ENCODE data around the gene STX7.

Gene STX7

DNA sequence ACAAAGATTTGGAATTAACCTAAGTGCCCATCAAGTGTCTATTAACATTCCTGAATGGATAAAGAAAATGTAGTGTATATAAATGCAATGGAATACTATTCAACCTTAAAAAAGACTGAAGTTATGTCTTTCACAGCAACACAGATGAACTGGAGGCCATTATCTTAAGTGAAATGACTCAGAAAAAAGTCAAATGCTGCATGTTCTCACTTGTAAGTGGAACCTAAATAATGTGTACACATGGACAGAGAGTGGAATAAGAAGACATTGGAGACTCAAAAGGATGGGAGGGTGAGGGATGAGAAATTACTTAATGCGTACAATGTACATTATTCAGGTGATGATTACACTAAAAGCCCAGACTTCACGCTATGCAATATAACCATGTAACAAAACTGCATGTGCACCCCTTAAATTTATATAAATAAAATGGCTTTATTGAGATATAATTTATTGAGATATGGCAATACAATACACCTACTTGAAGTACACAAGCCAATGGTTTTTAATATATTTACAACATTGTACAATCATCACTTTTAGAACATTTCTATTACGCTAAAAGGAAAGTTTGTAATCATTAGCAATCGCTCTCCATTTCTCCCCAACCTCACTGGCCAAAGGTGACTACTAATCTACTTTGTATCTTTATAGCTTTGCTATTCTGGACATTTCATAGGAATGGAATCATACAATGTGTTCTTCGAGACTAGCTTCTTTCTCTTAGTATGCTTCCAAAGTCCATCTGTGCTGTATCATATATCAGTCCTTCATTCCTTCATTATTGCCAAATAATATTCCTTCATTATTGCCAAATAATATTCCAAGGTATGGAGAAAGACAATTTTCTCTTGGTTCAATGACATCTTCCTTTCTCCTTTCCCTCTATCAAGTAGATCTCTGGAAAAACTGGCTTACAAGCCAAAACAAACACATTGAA, 5.8 kb downstream of the STX7 start:
- H3K4me1 ChIP-seq (ENCODE audit: control extremely low read depth in 1 of 4, control insufficient read depth in 4 of 4, insufficient read depth in 4 of 4, low read length in 3 of 4) = peaks cover 11 to 20% (median 16%) of the 10 kb centered on the region in 4 experiments
- H3K36me3 ChIP-seq (ENCODE audit: control insufficient read depth in 4 of 4, insufficient read depth in 4 of 4, low read length in 3 of 4) = peaks cover 2 to 30% (median 11%) of the 10 kb centered on the region in 4 experiments
- WGBS (ENCODE audit: insufficient coverage) = 100% methylated on average over 2 of the region's 5 CpGs
- H3K27me3 ChIP-seq (replicated peaks in 2 of 5; ENCODE audit: control insufficient read depth in 4 of 5, insufficient read depth in 5 of 5, low read length in 4 of 5) = no peaks in the 10 kb centered on the region
- H3K9me3 ChIP-seq (ENCODE audit: control extremely low read depth in 1 of 5, control insufficient read depth in 4 of 5, insufficient read depth in 2 of 5, low read depth in 1 of 5, low read length in 4 of 5) = no peaks in the 10 kb centered on the region
- POLR2A ChIA-PET = interaction anchor here (0.6 kb wide), 2 partner anchors 17 to 172 kb away, joined by 3 read pairs; no protein-coding TSS in a partner anchor
- CTCF ChIA-PET = interaction anchor here (0.8 kb wide), 2 partner anchors 10 to 227 kb away, joined by 3 read pairs; no protein-coding TSS in a partner anchor
- no peak overlapping the region for H3K27ac ChIP-seq (ENCODE audit: insufficient read depth in 1 of 2, low read depth in 1 of 2, low read length in 2 of 2, poor library complexity in 1 of 2, severe bottlenecking in 2 of 2)
- H3K4me3 ChIP-seq (ENCODE audit: control insufficient read depth in 1 of 7, extremely low read depth in 1 of 7, insufficient read depth in 4 of 7, low read depth in 2 of 7, low read length in 6 of 7) = no peak overlapping the region
- DNase-seq = no peak

DNA sequence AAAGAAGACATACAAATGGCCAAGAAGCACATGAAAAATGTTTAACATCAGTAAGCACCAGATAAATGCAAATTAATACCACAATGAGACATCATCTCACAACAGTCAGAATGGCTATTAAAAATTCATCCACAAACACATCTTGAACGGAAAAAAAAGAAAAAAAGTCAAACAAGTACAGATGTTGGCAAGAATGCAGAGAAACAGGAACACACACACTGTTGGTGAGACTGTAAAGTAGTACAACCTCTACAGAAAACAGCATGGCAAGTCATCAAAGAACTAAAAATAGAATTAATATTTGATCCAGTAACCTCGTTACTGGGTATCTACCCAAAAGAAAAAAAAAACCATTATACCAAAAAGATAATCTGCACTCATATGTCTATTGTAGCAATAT, 6.5 kb downstream of the STX7 start:
- Histone ChIP-seq H3K9me3 (ENCODE audit: control extremely low read depth in 1 of 5, control insufficient read depth in 4 of 5, insufficient read depth in 2 of 5, low read depth in 1 of 5, low read length in 4 of 5) (no peaks in the 10 kb centered on the region), H3K4me1 (ENCODE audit: control extremely low read depth in 1 of 4, control insufficient read depth in 4 of 4, insufficient read depth in 4 of 4, low read length in 3 of 4) (peaks cover 7 to 15% (median 12%) of the 10 kb centered on the region in 4 experiments), H3K27ac (ENCODE audit: insufficient read depth in 1 of 2, low read depth in 1 of 2, low read length in 2 of 2, poor library complexity in 1 of 2, severe bottlenecking in 2 of 2) (no peak overlapping the region), H3K36me3 (ENCODE audit: control insufficient read depth in 4 of 4, insufficient read depth in 4 of 4, low read length in 3 of 4) (peaks cover 3 to 37% (median 16%) of the 10 kb centered on the region in 4 experiments), H3K27me3 (replicated peaks in 2 of 5; ENCODE audit: control insufficient read depth in 4 of 5, insufficient read depth in 5 of 5, low read length in 4 of 5) (no peaks in the 10 kb centered on the region), H3K4me3 (ENCODE audit: control insufficient read depth in 1 of 7, extremely low read depth in 1 of 7, insufficient read depth in 4 of 7, low read depth in 2 of 7, low read length in 6 of 7) (no peak overlapping the region)
- CTCF ChIA-PET = no interaction called here
- POLR2A ChIA-PET = no interaction called here
- no peak for DNase-seq
- WGBS (ENCODE audit: insufficient coverage) = no CpG with 5 or more reads among the region's 2 CpGs

- ChIA-PET POLR2A (no interaction called here), CTCF (no interaction called here)
- no peak overlapping the region for H3K4me3 ChIP-seq (ENCODE audit: control insufficient read depth in 1 of 7, extremely low read depth in 1 of 7, insufficient read depth in 4 of 7, low read depth in 2 of 7, low read length in 6 of 7)
- peaks cover 0 to 4% (median 0%) of the 10 kb centered on the region in 4 experiments for H3K4me1 ChIP-seq (ENCODE audit: control extremely low read depth in 1 of 4, control insufficient read depth in 4 of 4, insufficient read depth in 4 of 4, low read length in 3 of 4)
- no peak for DNase-seq
- H3K36me3 ChIP-seq (ENCODE audit: control insufficient read depth in 4 of 4, insufficient read depth in 4 of 4, low read length in 3 of 4) = peaks cover 6 to 49% (median 24%) of the 10 kb centered on the region in 4 experiments
- H3K9me3 ChIP-seq (ENCODE audit: control extremely low read depth in 1 of 5, control insufficient read depth in 4 of 5, insufficient read depth in 2 of 5, low read depth in 1 of 5, low read length in 4 of 5) = no peaks in the 10 kb centered on the region
- 86% methylated on average over 1 of the region's 1 CpG for WGBS (ENCODE audit: insufficient coverage)
- no peaks in the 10 kb centered on the region for H3K27me3 ChIP-seq (replicated peaks in 2 of 5; ENCODE audit: control insufficient read depth in 4 of 5, insufficient read depth in 5 of 5, low read length in 4 of 5)
- no peak overlapping the region for H3K27ac ChIP-seq (ENCODE audit: insufficient read depth in 1 of 2, low read depth in 1 of 2, low read length in 2 of 2, poor library complexity in 1 of 2, severe bottlenecking in 2 of 2)
Measured at GRCh38 chr6:132505158-132505557, 7.8 kb downstream of the STX7 start.

- H3K9me3 ChIP-seq (ENCODE audit: control extremely low read depth in 1 of 5, control insufficient read depth in 4 of 5, insufficient read depth in 2 of 5, low read depth in 1 of 5, low read length in 4 of 5) = no peaks in the 10 kb centered on the region
- no peak for DNase-seq
Measured at GRCh38 chr6:132504757-132505156, 8.2 kb downstream of the STX7 start.

DNA sequence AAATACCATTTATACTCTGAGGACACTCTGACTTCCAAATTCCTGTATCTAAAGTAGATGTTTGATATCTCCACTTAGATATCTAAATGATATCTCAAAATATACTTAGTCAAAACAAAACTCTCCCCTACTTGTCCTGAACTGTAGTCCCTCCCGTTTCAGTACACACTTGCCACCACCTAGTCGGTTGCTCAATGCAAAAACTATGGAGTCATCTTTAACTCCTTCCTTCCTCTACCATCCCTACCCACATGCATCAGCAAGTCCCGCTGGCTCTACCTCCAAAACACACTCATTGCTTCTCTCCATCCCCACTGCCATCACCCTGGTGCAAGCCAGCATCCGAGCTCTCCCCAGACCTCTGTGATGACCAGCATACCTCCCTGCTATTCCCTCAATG, 13.2 kb downstream of the STX7 start:
- POLR2A ChIA-PET = no interaction called here
- WGBS (ENCODE audit: insufficient coverage) = 65% methylated on average over 4 of the region's 4 CpGs
- Histone ChIP-seq H3K27ac (ENCODE audit: insufficient read depth in 1 of 2, low read depth in 1 of 2, low read length in 2 of 2, poor library complexity in 1 of 2, severe bottlenecking in 2 of 2) (no peak overlapping the region), H3K4me1 (ENCODE audit: control extremely low read depth in 1 of 4, control insufficient read depth in 4 of 4, insufficient read depth in 4 of 4, low read length in 3 of 4) (peaks cover 0 to 14% (median 6%) of the 10 kb centered on the region in 4 experiments), H3K36me3 (ENCODE audit: control insufficient read depth in 4 of 4, insufficient read depth in 4 of 4, low read length in 3 of 4) (peaks cover 6 to 57% (median 33%) of the 10 kb centered on the region in 4 experiments), H3K9me3 (ENCODE audit: control extremely low read depth in 1 of 5, control insufficient read depth in 4 of 5, insufficient read depth in 2 of 5, low read depth in 1 of 5, low read length in 4 of 5) (no peaks in the 10 kb centered on the region), H3K4me3 (ENCODE audit: control insufficient read depth in 1 of 7, extremely low read depth in 1 of 7, insufficient read depth in 4 of 7, low read depth in 2 of 7, low read length in 6 of 7) (no peak overlapping the region), H3K27me3 (replicated peaks in 2 of 5; ENCODE audit: control insufficient read depth in 4 of 5, insufficient read depth in 5 of 5, low read length in 4 of 5) (no peaks in the 10 kb centered on the region)
- DNase-seq = no peak
- CTCF ChIA-PET = interaction anchor here (1.4 kb wide), 1 partner anchor 15 kb away, joined by 3 read pairs; no protein-coding TSS in a partner anchor

More at GRCh38 chr6:132504757-132505156, 8.2 kb downstream of the STX7 start:
- Histone ChIP-seq H3K27ac (ENCODE audit: insufficient read depth in 1 of 2, low read depth in 1 of 2, low read length in 2 of 2, poor library complexity in 1 of 2, severe bottlenecking in 2 of 2) (no peak overlapping the region), H3K36me3 (ENCODE audit: control insufficient read depth in 4 of 4, insufficient read depth in 4 of 4, low read length in 3 of 4) (peaks cover 6 to 52% (median 26%) of the 10 kb centered on the region in 4 experiments), H3K27me3 (replicated peaks in 2 of 5; ENCODE audit: control insufficient read depth in 4 of 5, insufficient read depth in 5 of 5, low read length in 4 of 5) (no peaks in the 10 kb centered on the region), H3K4me1 (ENCODE audit: control extremely low read depth in 1 of 4, control insufficient read depth in 4 of 4, insufficient read depth in 4 of 4, low read length in 3 of 4) (peaks cover 0 to 1% (median under 1%) of the 10 kb centered on the region in 4 experiments), H3K4me3 (ENCODE audit: control insufficient read depth in 1 of 7, extremely low read depth in 1 of 7, insufficient read depth in 4 of 7, low read depth in 2 of 7, low read length in 6 of 7) (no peak overlapping the region)
- ChIA-PET CTCF (no interaction called here), POLR2A (no interaction called here)
- 84% methylated on average over 3 of the region's 5 CpGs for WGBS (ENCODE audit: insufficient coverage)

- DNase-seq = no peak
- Histone ChIP-seq H3K9me3 (ENCODE audit: control extremely low read depth in 1 of 5, control insufficient read depth in 4 of 5, insufficient read depth in 2 of 5, low read depth in 1 of 5, low read length in 4 of 5) (peaks cover 0 to 6% (median 3%) of the 10 kb centered on the region in 5 experiments), H3K27ac (ENCODE audit: insufficient read depth in 1 of 2, low read depth in 1 of 2, low read length in 2 of 2, poor library complexity in 1 of 2, severe bottlenecking in 2 of 2) (no peak overlapping the region), H3K27me3 (replicated peaks in 2 of 5; ENCODE audit: control insufficient read depth in 4 of 5, insufficient read depth in 5 of 5, low read length in 4 of 5) (no peaks in the 10 kb centered on the region), H3K4me3 (ENCODE audit: control insufficient read depth in 1 of 7, extremely low read depth in 1 of 7, insufficient read depth in 4 of 7, low read depth in 2 of 7, low read length in 6 of 7) (no peak overlapping the region), H3K4me1 (ENCODE audit: control extremely low read depth in 1 of 4, control insufficient read depth in 4 of 4, insufficient read depth in 4 of 4, low read length in 3 of 4) (peaks cover 0 to 14% (median 6%) of the 10 kb centered on the region in 4 experiments), H3K36me3 (ENCODE audit: control insufficient read depth in 4 of 4, insufficient read depth in 4 of 4, low read length in 3 of 4) (peaks cover 10 to 57% (median 35%) of the 10 kb centered on the region in 4 experiments)
- WGBS (ENCODE audit: insufficient coverage) = 83% methylated on average over 2 of the region's 3 CpGs
- CTCF ChIA-PET = no interaction called here
- POLR2A ChIA-PET = no interaction called here
Measured at GRCh38 chr6:132498638-132499037, 14.3 kb downstream of the STX7 start.
